IPS-20b (cell line): ENCODE results near the gene DNAJC6.
"Not testable (repeated sequence)": the region's sequence is repeated elsewhere in the genome, so short reads cannot be mapped to it uniquely, and the experiment has no call there.

Experiments
- H3K27ac ChIP-seq: one replicate; pipeline ENCODE4 v1.5.1; 2013; ENCODE audit warnings: low read length
- H3K27me3 ChIP-seq: 2 replicates; pipeline ENCODE4 v1.6.1; 2013; ENCODE audit warnings: mild to moderate bottlenecking, low read length, inconsistent platforms; ENCODE audit not compliant: insufficient read depth
- H3K36me3 ChIP-seq: 2 replicates; pipeline ENCODE4 v1.6.1; 2013; ENCODE audit warnings: low read depth, mild to moderate bottlenecking, inconsistent platforms, low read length, moderate library complexity; ENCODE audit not compliant: insufficient read depth
- H3K4me1 ChIP-seq: 2 replicates; pipeline ENCODE4 v1.6.1; 2013; ENCODE audit warnings: mild to moderate bottlenecking, control low read depth, inconsistent platforms, low read length, moderate library complexity; ENCODE audit not compliant: insufficient read depth
- H3K4me3 ChIP-seq: 2 replicates; pipeline ENCODE4 v1.5.1; 2013; ENCODE audit warnings: mild to moderate bottlenecking, low read length, inconsistent platforms
- H3K9ac ChIP-seq: 2 replicates; pipeline ENCODE4 v1.6.1; 2013; ENCODE audit warnings: low read depth, mild to moderate bottlenecking, inconsistent platforms, low read length, moderate library complexity
- H3K9me3 ChIP-seq: 2 replicates; pipeline ENCODE4 v1.6.1; 2013; ENCODE audit warnings: mild to moderate bottlenecking, low read depth, low read length, inconsistent platforms; ENCODE audit not compliant: insufficient read depth

The DNAJC6 gene

GRCh38 chr1:65276197-65276939 is 33.0 kb upstream of the DNAJC6 start:
- H3K9ac ChIP-seq: 0 out of 2 replicates have a peak overlapping the region, but pooled peaks have one; percentile 1
- no peak overlapping the region for H3K4me3 ChIP-seq
- H3K36me3 ChIP-seq: no peaks in the 10 kb centered on the region
- H3K9me3 ChIP-seq: no peaks in the 10 kb centered on the region
- H3K4me1 ChIP-seq: peaks cover 30% of the 10 kb centered on the region
- H3K27me3 ChIP-seq: peaks cover 9% of the 10 kb centered on the region; the same call in 1 of the 2 replicates
- H3K27ac ChIP-seq: no peak overlapping the region

GRCh38 chr1:65277605-65278347 is 31.6 kb upstream of the DNAJC6 start:
- Histone ChIP-seq H3K36me3 (no peaks in the 10 kb centered on the region), H3K4me1 (peaks cover 35% of the 10 kb centered on the region), H3K4me3 (peak overlapping the region; percentile 50; the same call in 1 of the 2 replicates), H3K9me3 (no peaks in the 10 kb centered on the region), H3K9ac (no peak overlapping the region), H3K27me3 (peaks cover 9% of the 10 kb centered on the region; the same call in 1 of the 2 replicates), H3K27ac (no peak overlapping the region)

GRCh38 chr1:65278376-65279069 is 30.8 kb upstream of the DNAJC6 start:
- H3K27ac ChIP-seq: no peak overlapping the region
- H3K4me3 ChIP-seq: peak overlapping the region; percentile 68
- H3K4me1 ChIP-seq: peaks cover 35% of the 10 kb centered on the region
- H3K36me3 ChIP-seq: no peaks in the 10 kb centered on the region
- H3K9me3 ChIP-seq: no peaks in the 10 kb centered on the region
- peaks cover 9% of the 10 kb centered on the region; the same call in 1 of the 2 replicates for H3K27me3 ChIP-seq
- peak overlapping the region; percentile 30; the same call in 1 of the 2 replicates for H3K9ac ChIP-seq

- no peak overlapping the region for H3K27ac ChIP-seq
- no peaks in the 10 kb centered on the region for H3K36me3 ChIP-seq
- H3K9me3 ChIP-seq: no peaks in the 10 kb centered on the region
- peaks cover 35% of the 10 kb centered on the region for H3K4me1 ChIP-seq
- peak overlapping the region; percentile 30; the same call in 1 of the 2 replicates for H3K9ac ChIP-seq
- H3K27me3 ChIP-seq: peaks cover 9% of the 10 kb centered on the region; the same call in 1 of the 2 replicates
- H3K4me3 ChIP-seq: peak overlapping the region; percentile 68
These were observed 30.1 kb upstream of the DNAJC6 start for GRCh38 chr1:65279070-65279779.

- Histone ChIP-seq H3K27me3 (peaks cover 9% of the 10 kb centered on the region; the same call in 1 of the 2 replicates), H3K9me3 (no peaks in the 10 kb centered on the region), H3K4me1 (peaks cover 28% of the 10 kb centered on the region), H3K36me3 (no peaks in the 10 kb centered on the region), H3K4me3 (no peak overlapping the region), H3K9ac (no peak overlapping the region), H3K27ac (no peak overlapping the region)
These were observed 27.5 kb upstream of the DNAJC6 start for GRCh38 chr1:65281846-65282245.

- Histone ChIP-seq H3K27me3 (no peaks in the 10 kb centered on the region), H3K9me3 (no peaks in the 10 kb centered on the region), H3K4me3 (no peak overlapping the region), H3K9ac (no peak overlapping the region), H3K27ac (no peak overlapping the region), H3K36me3 (no peaks in the 10 kb centered on the region), H3K4me1 (peaks cover 11% of the 10 kb centered on the region)
These were observed 25.1 kb upstream of the DNAJC6 start for GRCh38 chr1:65284229-65284628.

DNA sequence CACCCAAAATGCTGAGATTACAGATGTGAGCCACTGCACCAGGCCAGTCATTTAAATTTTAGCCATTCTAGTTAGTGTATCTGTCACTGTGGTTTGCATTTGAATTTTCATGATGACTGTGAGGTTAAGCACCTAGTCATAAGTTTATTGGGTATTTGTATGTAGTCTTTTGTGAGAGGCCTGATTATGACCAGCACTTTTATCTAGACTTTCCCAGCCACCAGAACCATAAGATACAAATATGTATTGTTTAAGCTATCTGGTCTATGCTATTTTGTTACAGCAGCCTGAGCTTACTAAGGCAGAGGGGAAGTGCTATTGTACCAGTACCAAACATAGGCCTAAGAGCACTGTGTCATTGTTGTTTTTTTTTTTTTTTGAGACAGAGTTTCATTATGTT is 19.9 kb upstream of the DNAJC6 start:
- Histone ChIP-seq H3K4me1 (no peaks in the 10 kb centered on the region), H3K4me3 (no peak overlapping the region), H3K27me3 (no peaks in the 10 kb centered on the region), H3K27ac (no peak overlapping the region), H3K9me3 (no peaks in the 10 kb centered on the region), H3K36me3 (no peaks in the 10 kb centered on the region), H3K9ac (no peak overlapping the region)

GRCh38 chr1:65291818-65292217 is 17.5 kb upstream of the DNAJC6 start:
- not testable (repeated sequence) for H3K27ac ChIP-seq, H3K27me3 ChIP-seq, H3K9ac ChIP-seq, H3K4me3 ChIP-seq, H3K36me3 ChIP-seq, H3K9me3 ChIP-seq, H3K4me1 ChIP-seq

DNA sequence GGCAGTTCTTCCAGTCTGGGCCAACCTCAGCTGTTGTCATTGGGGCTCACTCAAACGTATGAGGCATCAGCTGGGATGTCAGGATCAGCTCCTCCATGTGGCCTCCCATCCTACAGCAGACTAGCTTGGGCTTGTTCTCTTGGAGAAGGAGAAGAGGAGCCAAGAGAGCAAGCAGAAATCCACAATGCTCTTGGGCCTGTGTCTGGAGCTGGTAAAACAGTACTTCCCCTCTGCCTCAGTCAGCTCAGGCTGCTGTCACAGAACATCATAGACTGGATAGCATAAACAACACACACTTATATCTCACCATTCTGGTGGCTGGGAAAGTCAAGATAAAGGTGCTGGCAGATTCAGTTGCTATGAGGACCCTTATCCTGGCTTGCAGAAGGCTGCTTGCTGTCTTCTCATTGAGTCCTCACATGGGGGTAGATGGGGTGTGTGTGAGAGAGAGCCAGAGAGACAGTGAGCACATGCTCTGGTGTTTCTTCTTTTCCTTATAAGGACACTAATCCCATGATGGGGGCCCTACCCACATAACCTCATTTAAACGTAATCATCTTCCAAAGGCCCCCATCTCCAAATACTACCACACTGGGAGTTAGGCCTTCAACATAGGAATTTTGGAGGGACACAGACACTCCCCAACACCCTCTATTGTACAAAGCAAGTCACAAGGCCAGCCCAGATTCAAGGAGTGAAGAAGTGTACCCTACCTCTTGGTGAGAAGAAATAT is 16.3 kb upstream of the DNAJC6 start:
- H3K9ac ChIP-seq: no peak overlapping the region

DNA sequence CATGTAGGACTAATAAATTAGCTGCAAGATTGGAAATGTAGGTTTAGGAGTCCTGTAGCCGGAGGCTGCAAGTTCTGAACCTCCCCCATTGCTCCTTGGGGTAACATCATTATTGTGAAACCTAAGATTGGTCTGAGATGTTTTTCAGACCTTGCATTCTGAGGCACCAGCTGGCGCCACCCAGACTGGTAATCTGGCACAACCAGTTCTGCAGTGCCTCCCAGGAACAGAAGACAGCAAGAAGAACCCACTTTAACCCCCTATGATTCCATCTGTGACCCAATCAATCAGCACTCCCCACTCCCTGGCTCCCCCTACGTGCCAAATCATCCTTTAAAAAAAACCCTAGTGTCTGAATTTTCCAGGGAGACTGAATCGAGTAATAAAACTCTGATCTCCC is 11.6 kb upstream of the DNAJC6 start:
- no peak overlapping the region for H3K9ac ChIP-seq
- H3K4me1 ChIP-seq: peaks cover 6% of the 10 kb centered on the region; the same call in 1 of the 2 replicates
- H3K27me3 ChIP-seq: no peaks in the 10 kb centered on the region
- no peak overlapping the region for H3K27ac ChIP-seq
- no peaks in the 10 kb centered on the region for H3K36me3 ChIP-seq
- no peak overlapping the region for H3K4me3 ChIP-seq
- H3K9me3 ChIP-seq: no peaks in the 10 kb centered on the region

More for the DNA sequence above, 16.3 kb upstream of the DNAJC6 start:
- Histone ChIP-seq H3K4me3 (no peak overlapping the region), H3K27ac (no peak overlapping the region), H3K36me3 (no peaks in the 10 kb centered on the region), H3K4me1 (no peaks in the 10 kb centered on the region), H3K27me3 (no peaks in the 10 kb centered on the region), H3K9me3 (no peaks in the 10 kb centered on the region)
